IMR-90 (cell line): Measurements from ENCODE around the gene CCDC7. TPM values are rescaled to one million over a fixed set of nuclear protein-coding genes. Genes with fewer than 3 reads are reported as not detected.

Experiments
- ATAC-seq: fragments of 200-7000 bp; cut with Tn5 transposase; 2 replicates; pipeline ENCODE4 v1.9.1; 2020; ENCODE audit warnings: low read depth, mild to moderate bottlenecking, moderate library complexity
- BruUV-seq: library from RNA; stranded (reverse); fragments of 400-500 nt; replicated peaks from 2 replicates; lab custom pipeline; 2021; lab: Mats Ljungman, UMichigan
- CTCF ChIA-PET: fragments of 300-600 bp; formaldehyde crosslinking; extraction: SDS; loops from one replicate; lab custom pipeline; 2021; ENCODE audit warnings: antibody characterized with exemption; lab: Yijun Ruan, JAX
- POLR2A ChIA-PET: fragments of 300-600 bp; sonication (Branson Sonifier 250); formaldehyde crosslinking; loops from one replicate; lab custom pipeline; 2022; ENCODE audit warnings: antibody characterized with exemption; ENCODE audit not compliant: unreplicated experiment; lab: Charles Lee
- DNase-seq: peaks from one replicate; pipeline ENCODE4 v3.0.0; 2013
- H2AFZ ChIP-seq: replicated peaks from 2 replicates; pipeline ENCODE3; 2013; ENCODE audit warnings: low read length, mild to moderate bottlenecking; ENCODE audit not compliant: poor library complexity
- H2AK5ac ChIP-seq: 2 replicates; pipeline ENCODE4 v1.6.1; 2013; ENCODE audit warnings: low read depth, low read length, inconsistent platforms
- H2AK9ac ChIP-seq: replicated peaks from 2 replicates; pipeline ENCODE3; 2013; ENCODE audit warnings: mild to moderate bottlenecking, low read depth, low read length, moderate library complexity; ENCODE audit not compliant: poor library complexity
- H2BK120ac ChIP-seq: 2 replicates; pipeline ENCODE4 v1.6.1; 2013; ENCODE audit warnings: low read depth, low read length, inconsistent platforms
- H2BK15ac ChIP-seq: 3 replicates; pipeline ENCODE4 v1.6.1; 2013; ENCODE audit warnings: low read depth, low read length, inconsistent platforms
- H2BK20ac ChIP-seq: 2 replicates; pipeline ENCODE4 v1.6.1; 2013; ENCODE audit warnings: low read depth, mild to moderate bottlenecking, inconsistent platforms, low read length, moderate library complexity
- H2BK5ac ChIP-seq: 2 replicates; pipeline ENCODE4 v1.6.1; 2013; ENCODE audit warnings: mild to moderate bottlenecking, low read depth, low read length, inconsistent platforms; ENCODE audit not compliant: poor library complexity, severe bottlenecking
- H3K14ac ChIP-seq: replicated peaks from 2 replicates; pipeline ENCODE4 v1.6.1; 2013; ENCODE audit warnings: low read depth, low read length, inconsistent platforms
- H3K18ac ChIP-seq: 2 replicates; pipeline ENCODE4 v1.6.1; 2013; ENCODE audit warnings: low read depth, low read length, control low read depth
- H3K23ac ChIP-seq: 2 replicates; pipeline ENCODE4 v1.6.1; 2013; ENCODE audit warnings: low read depth, low read length, inconsistent platforms
- H3K27ac ChIP-seq: 2 replicates; pipeline ENCODE4 v1.5.1; 2013; ENCODE audit warnings: mild to moderate bottlenecking, control low read depth, low read length; ENCODE audit not compliant: insufficient read depth
- H3K27me3 ChIP-seq: 2 replicates; pipeline ENCODE4 v1.6.1; 2013; ENCODE audit warnings: low read length; ENCODE audit not compliant: control insufficient read depth, insufficient read depth
- H3K36me3 ChIP-seq: 2 replicates; pipeline ENCODE4 v1.6.1; 2013; ENCODE audit warnings: low read length, mixed read lengths; ENCODE audit not compliant: control insufficient read depth, insufficient read depth
- H3K4ac ChIP-seq: 2 replicates; pipeline ENCODE4 v1.6.1; 2013; ENCODE audit warnings: low read depth, low read length, inconsistent platforms
- H3K4me1 ChIP-seq: 2 replicates; pipeline ENCODE4 v1.6.1; 2013; ENCODE audit warnings: low read length, mixed read lengths; ENCODE audit not compliant: control insufficient read depth, insufficient read depth
- H3K4me2 ChIP-seq: 2 replicates; pipeline ENCODE4 v1.6.1; 2013; ENCODE audit warnings: low read depth, mild to moderate bottlenecking, control low read depth, low read length, moderate library complexity
- H3K4me3 ChIP-seq: 2 replicates; pipeline ENCODE4 v1.5.1; 2013; ENCODE audit warnings: low read depth, mild to moderate bottlenecking, control low read depth, low read length, moderate library complexity; ENCODE audit not compliant: insufficient read depth
- H3K56ac ChIP-seq: 2 replicates; pipeline ENCODE4 v1.6.1; 2013; ENCODE audit warnings: low read length, inconsistent platforms; ENCODE audit not compliant: insufficient read depth; ENCODE audit errors: extremely low read depth
- H3K79me1 ChIP-seq, 2 experiments: 2 replicates each; pipeline ENCODE4 v1.6.1; 2013; ENCODE audit warnings: low read length in 2 of 2, inconsistent platforms in 1 of 2, low read depth in 1 of 2
- H3K9ac ChIP-seq: 2 replicates; pipeline ENCODE4 v1.6.1; 2013; ENCODE audit warnings: low read depth, low read length, control low read depth
- H3K9me1 ChIP-seq: 2 replicates; pipeline ENCODE4 v1.6.1; 2013; ENCODE audit warnings: low read length, inconsistent platforms; ENCODE audit not compliant: insufficient read depth
- H3K9me3 ChIP-seq: 2 replicates; pipeline ENCODE4 v1.6.1; 2013; ENCODE audit warnings: low read length; ENCODE audit not compliant: control insufficient read depth, insufficient read depth
- H4K20me1 ChIP-seq: 2 replicates; pipeline ENCODE4 v1.6.1; 2013; ENCODE audit warnings: low read length, inconsistent platforms; ENCODE audit not compliant: insufficient read depth
- H4K5ac ChIP-seq: 2 replicates; pipeline ENCODE4 v1.6.1; 2013; ENCODE audit warnings: mild to moderate bottlenecking, low read depth, low read length, control low read depth
- H4K8ac ChIP-seq, 2 experiments: 2 replicates each; pipeline ENCODE4 v1.6.1; 2013; ENCODE audit warnings: low read depth in 2 of 2, low read length in 2 of 2, control low read depth in 1 of 2, inconsistent platforms in 1 of 2
- H4K91ac ChIP-seq: 2 replicates; pipeline ENCODE4 v1.6.1; 2013; ENCODE audit warnings: low read depth, low read length, inconsistent platforms; ENCODE audit not compliant: insufficient read depth
- FOS ChIP-seq: fragments of 150-350 bp; IDR thresholded peaks from 2 replicates; pipeline ENCODE4 v1.6.1; 2016; ENCODE audit warnings: low read depth, low read length
- MAFK ChIP-seq: IDR thresholded peaks from 2 replicates; pipeline ENCODE4 v1.6.1; 2012; ENCODE audit warnings: low read depth, low read length, improper control_type of control experiment
- RAD21 ChIP-seq: IDR thresholded peaks from 2 replicates; pipeline ENCODE4 v1.6.1; 2012; ENCODE audit warnings: low read length, improper control_type of control experiment
- RCOR1 ChIP-seq: IDR thresholded peaks from 2 replicates; pipeline ENCODE4 v1.6.1; 2012; ENCODE audit warnings: mild to moderate bottlenecking, low read length, improper control_type of control experiment; ENCODE audit not compliant: insufficient replicate concordance
- WGBS, 2 experiments: methylation state at CpG; one replicate each; pipeline versions ENCODE4 v1.1.5 to v1.1.7; 2013; ENCODE audit warnings: missing lambda C conversion rate in 2 of 2; ENCODE audit not compliant: insufficient read length in 1 of 2; ENCODE audit errors: extremely low coverage in 2 of 2; 5-methylcytosine and 5-hydroxymethylcytosine counted together
- dilution Hi-C: fragments of 300-500 bp; cut with HindIII; formaldehyde crosslinking; loops from one replicate; pipeline ENCODE4 v1.14.3; 2018; ENCODE audit warnings: low sequenced_read_pairs; ENCODE audit not compliant: unreplicated experiment
- in situ Hi-C: fragments of 300-500 bp; cut with MboI; formaldehyde crosslinking; loops from 3 replicates; pipeline ENCODE4 v1.14.3; 2019; ENCODE audit warnings: low sequenced_read_pairs, inconsistent platforms, mixed read lengths
- intact Hi-C: fragments of 100-400 bp; cut with micrococcal nuclease; formaldehyde crosslinking; loops from 2 replicates; pipeline ENCODE4 v1.10.0; 2022
- polyA plus RNA-seq, 3 experiments: library from polyadenylated mRNA; depleted of rRNA; stranded (reverse); fragments of >200 nt; gene quantifications; 2 replicates each; pipeline ENCODE4 v1.2.3, GENCODE V29; 2012; ENCODE audit warnings: low replicate concordance in 1 of 3
- total RNA-seq: library from RNA; depleted of rRNA; stranded (reverse); fragments of >200 nt; gene quantifications from 2 replicates; pipeline ENCODE4 v1.2.3, GENCODE V29; 2012

The CCDC7 gene
- total and polyA plus RNA-seq, 2 of the 4 experiments (the other 2 are of a cell fraction), result 0.74 to 4.3 TPM

GRCh38 chr10:32687546-32687945 lies 241.6 kb downstream of the CCDC7 start:
- DNase-seq, result no peak

More at GRCh38 chr10:32687546-32687945, 241.6 kb downstream of the CCDC7 start:
- H3K79me1 ChIP-seq, result no peaks in the 10 kb centered on the region
- no peaks in the 10 kb centered on the region for H3K27me3 ChIP-seq
- H3K4me3 ChIP-seq, result no peak overlapping the region
- ChIA-PET CTCF (no interaction called here), POLR2A (no interaction called here)
- no peak overlapping the region for H3K14ac ChIP-seq
- H4K8ac ChIP-seq, result no peak overlapping the region
- H3K36me3 ChIP-seq, result no peaks in the 10 kb centered on the region
- no peak overlapping the region for H3K23ac ChIP-seq
- H3K4ac ChIP-seq, result no peak overlapping the region
- no peak overlapping the region for H4K5ac ChIP-seq
- no CpG with 5 or more reads among the region's 2 CpGs for WGBS, 2 experiments
- in situ Hi-C loops (no loop called here), dilution Hi-C loops (no loop called here), intact Hi-C loops (no loop called here)
- H3K9ac ChIP-seq, result no peak overlapping the region
- no peak overlapping the region for H3K18ac ChIP-seq
- H2AFZ ChIP-seq, result no peak overlapping the region
- no peaks in the 10 kb centered on the region for H3K4me1 ChIP-seq
- H3K4me2 ChIP-seq, result no peak overlapping the region
- H2BK120ac ChIP-seq, result no peak overlapping the region
- no TSS peak for BruUV-seq
- H3K9me3 ChIP-seq, result no peaks in the 10 kb centered on the region
- H4K91ac ChIP-seq, result no peak overlapping the region
- H2AK5ac ChIP-seq, result no peak overlapping the region
- H2AK9ac ChIP-seq, result no peak overlapping the region
- H3K9me1 ChIP-seq, result no peaks in the 10 kb centered on the region
- no peaks in the 10 kb centered on the region for H4K20me1 ChIP-seq
- no peak overlapping the region for H2BK20ac ChIP-seq
- no peak overlapping the region for H2BK15ac ChIP-seq
- TF ChIP-seq MAFK (no peak), RAD21 (no peak), FOS (no peak), RCOR1 (no peak)
- ATAC-seq, result no peak
- no peak overlapping the region for H2BK5ac ChIP-seq
- no peak overlapping the region for H3K56ac ChIP-seq
- H3K27ac ChIP-seq, result no peak overlapping the region
